GM15510 (cell line): ENCODE data around the gene INPP5J.

Experiments used
- POLR2A ChIP-seq: IDR thresholded peaks from 3 replicates; pipeline ENCODE4 v1.6.1; 2011; ENCODE audit warnings: borderline replicate concordance; ENCODE audit not compliant: insufficient read length; ENCODE audit errors: extremely low read depth

Gene INPP5J

GRCh38 chr22:31176923-31177322, 54.2 kb downstream of the INPP5J start:
- TF ChIP-seq POLR2A: no peak

GRCh38 chr22:31177420-31178162, 54.8 kb downstream of the INPP5J start:
- no peak for TF ChIP-seq POLR2A

GRCh38 chr22:31178859-31179258, 56.1 kb downstream of the INPP5J start:
- no peak for TF ChIP-seq POLR2A

DNA sequence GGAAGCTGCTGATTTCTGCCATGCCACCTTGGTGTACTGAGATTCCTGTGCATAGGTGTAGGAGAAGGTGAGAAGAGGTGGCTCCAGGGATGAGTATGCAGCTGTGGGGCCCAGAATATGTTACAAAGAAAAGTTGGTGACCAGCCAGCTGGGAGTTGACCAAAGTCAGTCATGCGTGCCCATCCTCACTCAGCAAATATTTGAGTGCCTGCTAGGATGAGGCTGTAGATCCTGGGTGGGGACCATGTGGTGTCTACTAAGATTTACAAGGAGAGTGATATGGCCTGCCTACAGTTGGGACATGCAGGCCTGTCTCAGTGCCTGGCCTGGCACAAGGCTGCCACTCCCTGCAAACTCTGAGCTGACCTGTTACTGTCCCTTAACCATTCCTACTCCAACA, 56.6 kb downstream of the INPP5J start:
- no peak for TF ChIP-seq POLR2A

DNA sequence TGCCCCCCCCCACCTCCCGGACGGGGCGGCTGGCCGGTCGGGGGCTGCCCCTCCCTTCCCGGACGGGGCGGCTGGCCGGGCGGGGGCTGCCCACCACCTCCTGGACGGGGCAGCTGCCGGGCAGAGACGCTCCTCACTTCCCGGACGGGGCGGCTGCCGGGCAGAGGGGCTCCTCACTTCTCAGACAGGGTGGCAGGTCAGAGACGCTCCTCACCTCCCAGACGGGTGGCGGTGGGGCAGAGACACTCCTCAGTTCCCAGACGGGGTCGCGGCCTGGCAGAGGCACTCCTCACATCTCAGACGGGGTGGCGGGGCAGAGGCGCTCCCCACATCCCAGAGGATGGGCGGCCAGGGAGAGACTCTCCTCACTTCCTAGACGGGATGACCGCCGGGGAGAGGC, 61.2 kb downstream of the INPP5J start:
- no peak for TF ChIP-seq POLR2A
